Stomach (tissue), 9 donors: Measurements from ENCODE around the gene TRIM62. TPM values are rescaled to one million over a fixed set of nuclear protein-coding genes. Genes with fewer than 3 reads are reported as not detected.

Experiments
- DNase-seq, 2 donors: peaks; one replicate each; pipeline versions ENCODE4 v3.0.0 to v3.0.0-alpha.2; 2013 to 2019
- H3K27ac ChIP-seq, 5 donors: fragments of 200-600 bp in 4 of 5; sonication (generic) in 4 of 5; one replicate each; pipeline ENCODE4 v1.5.1; 2013 to 2019; ENCODE audit warnings: mild to moderate bottlenecking in 1 of 5, moderate library complexity in 1 of 5
- H3K27me3 ChIP-seq, 3 donors: fragments of 200-600 bp; sonication (generic); one replicate each; pipeline ENCODE4 v1.5.1; 2017 to 2019; ENCODE audit warnings: mixed run types in 1 of 3
- H3K36me3 ChIP-seq, 4 donors: fragments of 200-600 bp; sonication (generic); 1 replicate in 3 of 4; 2 replicates in 1 of 4; pipeline ENCODE4 v1.5.1; 2016 to 2019
- H3K4me1 ChIP-seq, 4 donors: fragments of 200-600 bp; sonication (generic); one replicate each; pipeline ENCODE4 v1.5.1; 2016 to 2019
- H3K4me3 ChIP-seq, 4 donors: fragments of 200-600 bp; sonication (generic) in 3 of 4; one replicate each; pipeline ENCODE4 v1.5.1; 2016 to 2019; ENCODE audit warnings: mild to moderate bottlenecking in 1 of 4
- H3K9me3 ChIP-seq, 4 donors: fragments of 200-600 bp; sonication (generic); one replicate each; pipeline ENCODE4 v1.5.1; 2016 to 2019
- CTCF ChIP-seq, 7 experiments: fragments of 450-650 bp in 4 of 7; fragments of 200-600 bp in 3 of 7; sonication (generic) in 3 of 7; IDR thresholded peaks; one replicate each; pipeline ENCODE4 v1.5.1; 2016 to 2019; ENCODE audit warnings: antibody characterized with exemption in 7 of 7, control low read depth in 2 of 7, mild to moderate bottlenecking in 1 of 7
- EP300 ChIP-seq: sonication (generic); formaldehyde crosslinking; IDR thresholded peaks from one replicate; pipeline ENCODE4 v1.6.1; 2017; ENCODE audit warnings: antibody characterized with exemption
- POLR2A ChIP-seq, 4 donors: fragments of 450-650 bp; IDR thresholded peaks; one replicate each; pipeline ENCODE4 v1.6.1; 2016; ENCODE audit warnings: antibody characterized with exemption in 4 of 4, control low read depth in 2 of 4, mild to moderate bottlenecking in 1 of 4, moderate library complexity in 1 of 4
- POLR2AphosphoS5 ChIP-seq, 3 donors: sonication (generic); formaldehyde crosslinking; IDR thresholded peaks; one replicate each; pipeline ENCODE4 v1.6.1; 2016; ENCODE audit warnings: antibody characterized with exemption in 3 of 3
- WGBS, 5 donors: extraction: QIAGEN DNeasy Blood & Tissue Kit in 3 of 5; methylation state at CpG; one replicate each; pipeline versions ENCODE4 v1.1.5 to v1.1.7; 2013 to 2018; 5-methylcytosine and 5-hydroxymethylcytosine counted together
- intact Hi-C: fragments of 100-400 bp; cut with DNase I; formaldehyde crosslinking; loops from one replicate; pipeline ENCODE4 v1.15.1; 2023; ENCODE audit warnings: low total_unique reads
- polyA plus RNA-seq, 3 donors: library from polyadenylated mRNA; stranded (reverse); fragments of 200-250 nt; gene quantifications; one replicate each; pipeline ENCODE4 v1.2.3, GENCODE V29; 2013
- total RNA-seq, 5 donors: library from RNA; depleted of rRNA; stranded (reverse); fragments of >200 nt; gene quantifications; one replicate each; pipeline versions ENCODE4 v1.1.0 to v1.2.3, GENCODE V29; 2014 to 2016
- donor health status: healthy with polysubstance abuse.
- donor health status: Bipolar disorder and iron deficiency.
- donor health status: healthy.

TRIM62 gene
- total and polyA plus RNA-seq, 8 donors = 0.76 to 18.1 (median 3.1) TPM

- Histone ChIP-seq H3K27ac (no peak overlapping the region), H3K4me1 (peaks cover 3 to 19% (median 12%) of the 10 kb centered on the region in 4 donors), H3K36me3 (peaks cover 0 to 50% (median 40%) of the 10 kb centered on the region in 4 donors), H3K4me3 (no peak overlapping the region), H3K9me3 (no peaks in the 10 kb centered on the region), H3K27me3 (no peaks in the 10 kb centered on the region)
- TF ChIP-seq EP300 = no peak
- no peak for TF ChIP-seq POLR2AphosphoS5 (IDR thresholded peaks at IDR 0.05)
- TF ChIP-seq POLR2A (IDR thresholded peaks at IDR 0.05) = no peak
- no peak for TF ChIP-seq CTCF (IDR thresholded peaks at IDR 0.05)
- intact Hi-C loops = no loop called here
- WGBS, 5 donors = 94 to 98% (median 97%) methylated on average over 25 to 26 of the region's 26 CpGs
- no peak for DNase-seq
Observed at GRCh38 chr1:33159577-33159976, 22.3 kb downstream of the TRIM62 start.

GRCh38 chr1:33158366-33158765, 23.5 kb downstream of the TRIM62 start:
- no peak for TF ChIP-seq CTCF (IDR thresholded peaks at IDR 0.05)
- TF ChIP-seq POLR2A (IDR thresholded peaks at IDR 0.05) = no peak
- TF ChIP-seq EP300 = no peak
- no peak for TF ChIP-seq POLR2AphosphoS5 (IDR thresholded peaks at IDR 0.05)
- H3K27ac ChIP-seq = no peak overlapping the region
- H3K9me3 ChIP-seq = no peaks in the 10 kb centered on the region
- H3K4me1 ChIP-seq = peaks cover 5 to 28% (median 13%) of the 10 kb centered on the region in 4 donors
- no peak overlapping the region for H3K4me3 ChIP-seq
- no peaks in the 10 kb centered on the region for H3K27me3 ChIP-seq
- DNase-seq = no peak
- intact Hi-C loops = no loop called here
- 92 to 98% (median 97%) methylated on average over 2 to 3 of the region's 3 CpGs for WGBS, 5 donors
- H3K36me3 ChIP-seq = peaks cover 0 to 49% (median 38%) of the 10 kb centered on the region in 4 donors

GRCh38 chr1:33157131-33157530, 24.7 kb downstream of the TRIM62 start:
- H3K27me3 ChIP-seq = no peaks in the 10 kb centered on the region
- H3K4me3 ChIP-seq = no peak overlapping the region
- no peaks in the 10 kb centered on the region for H3K9me3 ChIP-seq
- DNase-seq = no peak
- H3K4me1 ChIP-seq = peaks cover 5 to 40% (median 22%) of the 10 kb centered on the region in 4 donors
- no peak overlapping the region for H3K27ac ChIP-seq
- H3K36me3 ChIP-seq = peaks cover 0 to 50% (median 38%) of the 10 kb centered on the region in 4 donors
- TF ChIP-seq EP300 (no peak), POLR2AphosphoS5 (IDR thresholded peaks at IDR 0.05) (no peak), POLR2A (IDR thresholded peaks at IDR 0.05) (no peak), CTCF (IDR thresholded peaks at IDR 0.05) (no peak)
- 91 to 97% (median 93%) methylated on average over 4 of the region's 4 CpGs for WGBS, 5 donors
- intact Hi-C loops = no loop called here

- 67 to 79% (median 74%) methylated on average over 4 of the region's 4 CpGs for WGBS, 5 donors
- Histone ChIP-seq H3K36me3 (peaks cover 0 to 55% (median 40%) of the 10 kb centered on the region in 4 donors), H3K27me3 (no peaks in the 10 kb centered on the region), H3K4me3 (no peak overlapping the region), H3K4me1 (peaks cover 13 to 47% (median 28%) of the 10 kb centered on the region in 4 donors), H3K9me3 (no peaks in the 10 kb centered on the region), H3K27ac (no peak overlapping the region)
- TF ChIP-seq POLR2A (IDR thresholded peaks at IDR 0.05) (no peak), CTCF (IDR thresholded peaks at IDR 0.05) (no peak), EP300 (no peak), POLR2AphosphoS5 (IDR thresholded peaks at IDR 0.05) (no peak)
- DNase-seq = no peak
- intact Hi-C loops = no loop called here
Observed at GRCh38 chr1:33155877-33156538, 25.8 kb downstream of the TRIM62 start.
